ENCODE results near the gene RIBC2.

DNA sequence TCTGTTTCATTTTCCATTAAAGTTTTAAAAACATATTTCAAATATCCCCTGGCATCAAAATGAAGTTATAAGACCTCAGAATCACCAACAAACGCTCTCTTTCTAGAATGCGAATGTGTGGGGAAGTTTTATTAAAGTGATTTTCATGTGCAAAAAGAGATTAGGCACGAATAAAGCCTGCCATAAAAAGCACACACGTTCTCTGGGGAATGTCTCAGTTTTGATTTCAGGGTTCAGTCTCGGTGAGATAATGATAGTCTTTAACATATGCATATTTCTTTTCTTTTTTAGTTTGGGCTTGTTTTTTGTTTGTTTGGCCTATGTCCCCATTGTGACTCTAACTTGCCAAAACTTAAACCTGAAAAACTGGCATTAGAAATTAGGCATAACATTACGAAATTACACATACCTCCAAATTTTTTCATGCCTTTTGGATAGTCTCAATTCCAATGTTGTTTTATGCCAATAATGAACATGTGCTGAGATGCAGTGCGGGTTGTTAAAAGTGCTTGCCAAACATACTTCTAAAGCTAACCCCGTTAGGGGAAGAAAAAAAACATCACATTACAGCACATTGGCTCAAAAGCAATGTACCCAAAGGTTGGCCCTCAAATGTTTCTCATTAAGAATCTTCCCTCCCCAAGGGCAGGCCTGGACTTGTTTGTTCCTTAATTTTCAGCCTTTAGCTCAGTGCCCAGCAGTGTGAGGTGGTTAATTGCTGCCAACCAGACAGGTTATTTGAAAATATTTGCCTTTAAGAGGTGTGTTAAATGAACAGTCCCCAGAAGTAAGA is 56.0 kb downstream of the RIBC2 start:
- TF ChIP-seq, protein P1, sequence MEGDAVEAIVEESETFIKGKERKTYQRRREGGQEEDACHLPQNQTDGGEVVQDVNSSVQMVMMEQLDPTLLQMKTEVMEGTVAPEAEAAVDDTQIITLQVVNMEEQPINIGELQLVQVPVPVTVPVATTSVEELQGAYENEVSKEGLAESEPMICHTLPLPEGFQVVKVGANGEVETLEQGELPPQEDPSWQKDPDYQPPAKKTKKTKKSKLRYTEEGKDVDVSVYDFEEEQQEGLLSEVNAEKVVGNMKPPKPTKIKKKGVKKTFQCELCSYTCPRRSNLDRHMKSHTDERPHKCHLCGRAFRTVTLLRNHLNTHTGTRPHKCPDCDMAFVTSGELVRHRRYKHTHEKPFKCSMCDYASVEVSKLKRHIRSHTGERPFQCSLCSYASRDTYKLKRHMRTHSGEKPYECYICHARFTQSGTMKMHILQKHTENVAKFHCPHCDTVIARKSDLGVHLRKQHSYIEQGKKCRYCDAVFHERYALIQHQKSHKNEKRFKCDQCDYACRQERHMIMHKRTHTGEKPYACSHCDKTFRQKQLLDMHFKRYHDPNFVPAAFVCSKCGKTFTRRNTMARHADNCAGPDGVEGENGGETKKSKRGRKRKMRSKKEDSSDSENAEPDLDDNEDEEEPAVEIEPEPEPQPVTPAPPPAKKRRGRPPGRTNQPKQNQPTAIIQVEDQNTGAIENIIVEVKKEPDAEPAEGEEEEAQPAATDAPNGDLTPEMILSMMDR (IDR thresholded peaks at IDR 0.05; ENCODE audit: low read length): no peak
- no peak for TF ChIP-seq EZH2 (IDR thresholded peaks at IDR 0.05; ENCODE audit: borderline replicate concordance, low read length)

Measured in OCI-LY1 (cell line).